Measurements from ENCODE around the gene HMGXB3.
"Not testable (repeated sequence)": the region's sequence is repeated elsewhere in the genome, so short reads cannot be mapped to it uniquely, and the experiment has no call there.

HMGXB3 gene

GRCh38 chr5:150070821-150071220 is 70.3 kb downstream of the HMGXB3 start:
- DNase-seq: no peak

GRCh38 chr5:150073086-150073625 is 72.6 kb downstream of the HMGXB3 start:
- no peak for DNase-seq

GRCh38 chr5:150073677-150074076 is 73.1 kb downstream of the HMGXB3 start:
- DNase-seq: no peak

GRCh38 chr5:150075233-150075632 is 74.7 kb downstream of the HMGXB3 start:
- no peak for DNase-seq

DNA sequence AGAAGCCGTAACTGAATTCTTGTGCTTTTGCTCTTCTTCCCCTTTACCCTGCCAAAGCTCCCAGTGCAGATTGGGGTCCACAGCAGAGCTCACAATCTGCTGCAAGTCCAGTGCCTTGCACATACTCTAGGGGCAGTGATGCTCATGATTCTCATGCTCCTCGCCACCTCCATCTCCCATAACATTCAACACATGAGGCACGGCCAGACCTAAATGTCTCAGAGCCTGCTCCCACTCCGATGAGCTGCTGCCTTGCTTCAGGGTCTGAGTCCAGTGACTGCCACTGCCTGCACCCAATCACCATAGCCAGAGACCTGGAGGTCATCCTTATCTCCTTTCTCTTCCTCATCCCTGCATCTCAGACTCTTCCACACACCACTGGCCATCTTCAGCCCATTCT is 75.3 kb downstream of the HMGXB3 start:
- DNase-seq: no peak

DNA sequence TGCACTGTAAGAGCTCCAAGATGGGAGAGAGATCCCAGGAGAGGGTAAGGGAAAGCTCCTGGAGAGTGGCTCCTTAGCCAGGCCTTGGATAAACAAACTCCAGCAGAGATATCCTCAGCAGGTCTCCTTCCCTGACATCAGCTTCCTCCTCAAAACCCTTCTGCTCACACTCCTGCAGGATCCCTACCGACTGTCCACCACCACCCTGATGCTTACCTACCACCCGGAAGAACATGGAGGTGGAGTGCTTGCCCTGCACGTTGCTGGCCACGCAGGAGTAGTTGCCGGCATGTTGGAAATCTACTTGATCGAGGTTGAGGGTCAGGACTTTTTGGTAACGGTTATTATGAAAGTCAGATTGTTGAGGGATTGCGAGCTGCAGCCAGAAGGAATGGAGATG is 76.5 kb downstream of the HMGXB3 start:
- no peak for DNase-seq

- DNase-seq: no peak
Observed at GRCh38 chr5:150077996-150078801, 77.7 kb downstream of the HMGXB3 start.

DNA sequence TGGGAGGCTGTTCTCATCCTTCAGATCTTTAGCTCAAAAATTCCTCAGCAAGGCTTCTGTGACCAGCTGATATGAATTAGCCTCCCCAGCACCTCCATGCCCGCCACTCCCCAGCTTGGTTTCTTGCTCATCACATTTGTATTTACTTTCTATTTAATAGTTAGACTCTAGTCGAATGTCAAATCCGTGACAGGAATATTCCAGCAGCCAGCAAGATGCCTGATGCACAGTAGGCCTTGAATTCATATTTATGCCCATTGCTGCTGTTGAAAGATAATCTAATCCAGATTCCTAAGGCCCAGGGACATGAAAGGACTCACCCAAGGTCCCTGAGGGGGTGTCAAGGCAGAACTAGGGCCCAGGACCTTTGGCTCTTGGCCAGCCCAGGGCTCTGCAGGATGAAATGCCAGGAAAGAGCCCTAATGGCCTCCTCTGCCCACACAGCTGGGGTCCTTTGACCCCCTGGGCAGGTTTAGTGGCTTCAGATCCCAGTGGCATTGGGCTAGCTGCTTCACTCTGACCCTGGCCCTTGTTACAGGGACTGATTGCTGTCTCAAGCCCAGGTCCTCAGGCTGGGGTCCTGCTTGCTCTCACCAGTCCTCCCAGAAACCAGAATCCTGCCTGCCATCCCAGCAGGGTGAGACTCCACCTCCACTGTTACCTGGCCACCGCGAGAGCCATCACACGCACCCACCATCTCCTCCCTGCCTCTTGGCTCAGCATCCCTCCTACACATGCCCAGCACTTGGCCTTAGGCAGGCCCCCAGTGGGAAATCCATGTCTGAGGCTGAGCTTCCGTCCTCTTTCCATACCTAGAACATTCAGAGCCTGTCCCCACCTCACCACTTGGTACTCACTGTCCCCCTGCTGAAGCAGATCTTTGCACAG is 78.5 kb downstream of the HMGXB3 start:
- DNase-seq: no peak

- DNase-seq: no peak
Observed at GRCh38 chr5:150079909-150080461, 79.4 kb downstream of the HMGXB3 start.

DNA sequence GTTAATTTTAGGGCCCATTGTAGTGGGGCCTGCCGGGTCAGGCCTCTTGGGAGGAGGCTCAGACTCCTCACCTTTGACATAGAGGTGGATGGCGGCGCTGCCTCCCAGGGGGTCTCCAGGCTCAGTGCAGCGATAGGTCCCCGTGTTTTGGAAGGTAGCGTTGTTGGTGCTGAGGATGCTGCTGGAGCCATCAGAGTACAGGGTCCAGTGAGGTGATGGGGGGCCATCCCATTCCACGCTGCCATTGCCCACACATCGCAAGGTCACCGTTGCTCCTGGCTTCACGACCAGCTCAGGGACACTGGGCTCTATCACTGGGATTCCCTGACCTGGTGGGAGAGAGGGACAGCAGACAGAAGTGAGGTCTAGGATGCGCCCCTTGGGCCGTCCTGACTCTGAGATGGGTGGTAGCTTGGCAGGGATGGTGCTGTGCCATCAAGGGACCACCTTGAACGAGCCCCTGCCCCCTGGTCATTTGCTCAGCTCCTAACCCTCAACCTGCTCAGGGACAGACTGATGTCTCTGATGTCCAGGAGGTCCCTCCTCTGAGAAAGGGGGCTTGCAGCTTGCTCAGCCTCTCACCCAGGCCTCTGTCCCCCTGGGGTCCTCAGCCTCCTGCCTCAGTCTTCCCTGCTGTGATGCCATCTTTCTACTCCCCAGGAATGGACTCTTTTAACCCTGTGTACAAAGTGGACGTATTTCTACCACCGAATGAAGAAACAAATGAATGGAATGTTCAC is 80.3 kb downstream of the HMGXB3 start:
- DNase-seq: no peak

- no peak for DNase-seq
Observed at GRCh38 chr5:150081541-150082283, 81.2 kb downstream of the HMGXB3 start.

- DNase-seq: no peak
Observed at GRCh38 chr5:150082374-150082773, 81.8 kb downstream of the HMGXB3 start.

GRCh38 chr5:150082889-150083288 is 82.3 kb downstream of the HMGXB3 start:
- DNase-seq: no peak

DNA sequence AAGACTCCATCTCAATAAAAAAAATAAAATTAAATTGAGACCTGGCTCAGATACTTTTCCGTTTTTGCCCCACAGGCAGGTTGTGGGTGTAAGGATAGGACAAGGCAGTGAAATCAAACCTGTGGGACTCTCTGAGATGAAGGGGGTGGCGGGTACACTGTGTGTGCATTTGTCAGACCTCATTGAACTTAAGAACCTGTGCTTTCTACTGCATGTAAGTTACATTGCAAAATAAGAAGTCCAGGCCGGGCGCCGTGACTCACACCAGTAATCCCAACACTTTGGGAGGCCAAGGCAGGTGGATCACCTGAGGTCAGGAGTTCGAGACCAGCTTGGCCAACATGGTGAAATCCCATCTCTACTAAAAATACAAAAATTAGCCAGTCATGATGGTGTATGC is 84.2 kb downstream of the HMGXB3 start:
- DNase-seq: not testable (repeated sequence)

DNA sequence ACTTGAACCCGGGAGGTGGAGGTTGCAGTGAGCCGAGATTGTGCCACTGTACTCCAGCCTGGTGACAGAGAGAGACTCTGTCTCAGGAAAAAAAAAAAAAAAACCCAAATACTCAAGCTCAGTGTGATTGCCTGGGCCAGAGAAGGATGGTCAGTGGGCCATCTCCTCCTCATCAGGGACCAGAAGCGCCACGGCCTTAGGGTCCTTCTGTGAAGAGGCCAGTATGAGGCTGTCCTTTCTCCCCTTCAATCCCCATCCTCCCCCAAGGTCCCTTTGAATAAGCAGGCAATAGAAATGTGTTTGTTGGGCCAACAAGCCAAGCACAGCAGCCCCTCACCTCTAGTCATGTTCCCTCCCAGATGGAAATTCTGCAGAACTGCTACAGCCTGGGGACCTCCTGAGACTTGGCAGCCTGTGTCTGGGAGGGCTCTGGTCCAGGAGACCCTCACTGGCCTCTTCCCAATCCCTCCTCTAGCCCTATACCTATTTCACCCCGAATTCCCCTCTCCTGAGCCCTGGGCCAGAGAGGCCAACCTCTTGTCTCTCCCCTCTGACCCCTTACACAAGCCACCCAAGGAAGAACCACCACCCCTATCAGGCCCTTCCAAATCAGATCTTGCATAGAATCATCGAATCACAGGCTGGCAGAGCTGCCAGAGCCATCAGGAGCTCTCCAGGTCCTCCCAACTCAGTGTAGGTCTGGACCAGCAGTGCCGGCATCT is 84.8 kb downstream of the HMGXB3 start:
- DNase-seq: no peak

DNA sequence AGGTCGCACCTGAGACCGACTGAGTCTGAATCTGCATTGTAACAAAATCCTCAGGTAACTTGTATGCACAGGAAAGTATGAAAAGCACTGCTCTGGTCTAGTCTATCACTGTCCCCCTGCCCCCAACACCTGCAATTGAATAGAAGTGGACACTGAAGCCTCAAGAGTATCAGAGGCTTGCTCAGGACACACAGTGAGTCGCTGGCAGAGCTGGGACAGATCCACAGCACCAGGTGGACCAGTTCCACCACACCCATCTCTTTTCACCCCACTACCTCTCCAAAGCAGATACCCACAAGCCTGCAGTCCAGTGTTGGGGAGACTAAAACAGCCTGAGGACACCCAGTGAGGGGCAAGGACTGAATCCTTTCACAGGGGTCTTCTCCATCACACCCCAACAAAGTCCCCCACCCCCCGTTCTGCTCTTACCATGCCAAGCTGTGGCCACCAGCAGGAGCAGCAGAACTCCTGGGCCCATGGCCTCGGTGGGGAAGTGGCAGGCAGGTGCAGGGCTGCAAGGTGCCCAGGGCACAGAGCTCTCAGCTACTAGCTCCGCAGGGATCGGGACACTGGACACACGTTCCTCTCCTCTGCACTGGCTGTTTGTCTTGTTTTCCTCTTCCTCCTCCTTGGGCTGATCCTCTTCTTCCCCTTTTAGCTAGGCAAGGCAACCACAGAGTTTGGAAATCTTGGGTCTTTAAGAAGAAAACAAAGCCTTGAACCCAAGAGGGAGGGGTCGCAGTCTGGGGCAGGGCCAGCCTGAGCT is 85.6 kb downstream of the HMGXB3 start, which contains the start of gene CSF1R:
TSS of gene CSF1R (minus strand) at position 605 of the 766 bp plus-strand sequence. CDS start at position 478, 127 bp downstream.
- no peak for DNase-seq

DNA sequence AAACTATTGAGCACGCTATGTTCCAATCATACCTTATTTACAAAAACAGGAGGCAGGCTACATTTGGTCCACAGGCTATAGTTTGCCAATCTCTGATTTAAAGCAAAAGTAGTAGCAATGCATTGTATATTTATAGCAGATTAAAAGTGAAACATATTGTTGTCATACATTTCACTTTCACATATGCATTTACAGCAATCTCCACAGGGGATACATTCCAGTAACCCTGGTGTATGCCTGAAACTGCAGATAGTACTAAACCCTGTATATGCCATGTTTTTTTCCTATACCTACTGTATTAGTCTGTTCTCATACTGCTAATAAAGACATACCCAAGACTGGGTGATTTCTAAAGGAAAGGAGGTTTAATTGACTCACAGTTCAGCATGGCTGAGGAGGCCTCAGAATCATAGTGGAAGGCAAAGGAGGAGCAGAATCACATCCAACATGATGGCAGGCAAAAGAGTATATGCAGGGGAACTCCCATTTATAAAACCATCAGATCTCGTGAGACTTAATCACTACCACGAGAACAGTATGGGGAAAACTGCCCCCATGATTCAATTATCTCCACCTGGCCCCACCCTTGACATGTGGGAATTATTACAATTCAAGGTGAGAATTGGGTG is 91.7 kb downstream of the HMGXB3 start:
- DNase-seq: no peak

- no peak for DNase-seq
Observed at GRCh38 chr5:150097152-150097551, 96.6 kb downstream of the HMGXB3 start.

DNA sequence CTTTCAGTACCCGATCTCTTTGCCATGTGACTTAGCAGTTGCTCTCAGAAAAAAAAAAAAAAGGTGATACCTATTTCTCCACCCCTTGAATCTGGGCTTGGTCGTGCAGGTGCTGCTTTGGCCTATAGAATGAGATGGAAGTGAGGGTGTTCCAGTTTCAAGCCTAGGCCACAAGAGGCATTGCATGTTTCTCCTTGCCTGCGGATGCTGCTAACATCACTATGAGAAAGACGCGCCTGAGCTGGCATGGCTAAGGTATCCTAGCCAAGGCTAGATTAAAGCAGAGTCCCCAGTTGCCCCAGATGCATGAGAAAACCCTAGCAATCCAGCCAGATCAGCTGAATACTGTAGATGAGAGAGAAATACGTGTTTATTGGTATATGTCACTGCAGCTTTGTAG is 100.5 kb downstream of the HMGXB3 start:
- DNase-seq: no peak

All from NCI-H524 (cell line).